Pulmonary artery endothelial cell (primary cell): ENCODE results near the gene TPRX1. TPM values are rescaled to one million over a fixed set of nuclear protein-coding genes. Genes with fewer than 3 reads are reported as not detected.
"Not testable (repeated sequence)": the region's sequence is repeated elsewhere in the genome, so short reads cannot be mapped to it uniquely, and the experiment has no call there.

ENCODE experiments used
- DNase-seq: peaks from one replicate; pipeline ENCODE4 v3.0.0-alpha.2; 2011; ENCODE audit warnings: low read depth, low spot score
- total RNA-seq: library from RNA; depleted of rRNA; stranded (reverse); fragments of >200 nt; gene quantifications from 2 replicates; pipeline ENCODE4 v1.2.3, GENCODE V29; 2014

The TPRX1 gene
- total RNA-seq, 1 donor from 2014 or later: not detected

- no peak for DNase-seq
Measured at GRCh38 chr19:47802521-47803043, 1.8 kb downstream of the TPRX1 start.

- DNase-seq: no peak
Measured at GRCh38 chr19:47801270-47801669, 3.1 kb downstream of the TPRX1 start.

GRCh38 chr19:47798904-47799266 is 5.5 kb downstream of the TPRX1 start:
- DNase-seq: no peak

- DNase-seq: no peak
Measured at GRCh38 chr19:47797996-47798903, 6.1 kb downstream of the TPRX1 start.

- no peak for DNase-seq
Measured at GRCh38 chr19:47796785-47797184, 7.6 kb downstream of the TPRX1 start.

- no peak for DNase-seq
Measured at GRCh38 chr19:47794526-47794925, 9.8 kb downstream of the TPRX1 start.

- no peak for DNase-seq
Measured at GRCh38 chr19:47792616-47793015, 11.7 kb downstream of the TPRX1 start.

- no peak for DNase-seq
Measured at GRCh38 chr19:47790398-47790814, 13.9 kb downstream of the TPRX1 start.

GRCh38 chr19:47789811-47790210 is 14.5 kb downstream of the TPRX1 start:
- DNase-seq: not testable (repeated sequence)

- not testable (repeated sequence) for DNase-seq
Measured at GRCh38 chr19:47787307-47787706, 17.0 kb downstream of the TPRX1 start.

GRCh38 chr19:47786566-47786965 is 17.8 kb downstream of the TPRX1 start:
- DNase-seq: no peak

- DNase-seq: no peak
Measured at GRCh38 chr19:47781590-47782262, 22.6 kb downstream of the TPRX1 start.

GRCh38 chr19:47780215-47780551 is 24.2 kb downstream of the TPRX1 start:
- DNase-seq: no peak

- no peak for DNase-seq
Measured at GRCh38 chr19:47779524-47780214, 24.7 kb downstream of the TPRX1 start.

GRCh38 chr19:47778954-47779351 is 25.4 kb downstream of the TPRX1 start:
- DNase-seq: no peak

GRCh38 chr19:47778049-47778953 is 26.1 kb downstream of the TPRX1 start, which contains the start of gene SELENOW:
TSS of gene SELENOW (plus strand) at chr19:47778703. CDS start at chr19:47778786, 83 bp downstream.
- no peak for DNase-seq

GRCh38 chr19:47777245-47778048 is 26.9 kb downstream of the TPRX1 start:
- not testable (repeated sequence) for DNase-seq

- peak; percentile 85 for DNase-seq
Measured at GRCh38 chr19:47776568-47776967, 27.8 kb downstream of the TPRX1 start.

- DNase-seq: not testable (repeated sequence)
Measured at GRCh38 chr19:47771291-47771690, 33.1 kb downstream of the TPRX1 start.

GRCh38 chr19:47769534-47769933 is 34.8 kb downstream of the TPRX1 start:
- DNase-seq: no peak
